Measurements from ENCODE around the gene KRTAP17-1. TPM values are rescaled to one million over a fixed set of nuclear protein-coding genes. Genes with fewer than 3 reads are reported as not detected.

KRTAP17-1 gene
- total RNA-seq, 2 donors from 2014 or later, result not detected

GRCh38 chr17:41340494-41340893 lies 25.0 kb upstream of the KRTAP17-1 start:
- DNase-seq (ENCODE audit: low spot score) (no peak), ATAC-seq (no peak)
- Mint-ChIP-seq H3K4me1 (ENCODE audit: low read depth in 2 of 2) (peaks cover 28 to 34% of the 10 kb centered on the region in 2 donors), H3K27me3 (peaks cover 5 to 16% of the 10 kb centered on the region in 2 donors), H3K36me3 (peaks cover 13% of the 10 kb centered on the region), H3K9me3 (peaks cover 5% of the 10 kb centered on the region), H3K4me3 (peak overlapping the region; percentile 8), H3K27ac (no peak overlapping the region)

GRCh38 chr17:41339571-41340172 lies 24.2 kb upstream of the KRTAP17-1 start:
- ATAC-seq, result no peak
- H3K27me3 Mint-ChIP-seq, result peaks cover 5 to 16% of the 10 kb centered on the region in 2 donors
- H3K4me1 Mint-ChIP-seq (ENCODE audit: low read depth in 2 of 2), result peaks cover 33 to 34% of the 10 kb centered on the region in 2 donors
- H3K9me3 Mint-ChIP-seq, result peaks cover 5% of the 10 kb centered on the region
- peaks cover 13% of the 10 kb centered on the region for H3K36me3 Mint-ChIP-seq
- H3K4me3 Mint-ChIP-seq, result peak overlapping the region; percentile 31
- DNase-seq (ENCODE audit: low spot score), result no peak
- H3K27ac Mint-ChIP-seq, result no peak overlapping the region

- H3K36me3 Mint-ChIP-seq, result peaks cover 13% of the 10 kb centered on the region
- H3K27ac Mint-ChIP-seq, result no peak overlapping the region
- peaks cover 34 to 36% of the 10 kb centered on the region in 2 donors for H3K4me1 Mint-ChIP-seq (ENCODE audit: low read depth in 2 of 2)
- peaks cover 5 to 16% of the 10 kb centered on the region in 2 donors for H3K27me3 Mint-ChIP-seq
- DNase-seq (ENCODE audit: low spot score) (no peak), ATAC-seq (no peak)
- H3K4me3 Mint-ChIP-seq, result peak overlapping the region; percentile 31
- H3K9me3 Mint-ChIP-seq, result peaks cover 5% of the 10 kb centered on the region
Observed at GRCh38 chr17:41338961-41339485, 23.5 kb upstream of the KRTAP17-1 start.

- H3K36me3 Mint-ChIP-seq, result no peaks in the 10 kb centered on the region
- H3K9me3 Mint-ChIP-seq, result no peaks in the 10 kb centered on the region
- H3K27me3 Mint-ChIP-seq, result peaks cover 5 to 9% of the 10 kb centered on the region in 2 donors
- H3K4me3 Mint-ChIP-seq, result no peak overlapping the region
- H3K27ac Mint-ChIP-seq, result no peak overlapping the region
- DNase-seq (ENCODE audit: low spot score), result no peak
- H3K4me1 Mint-ChIP-seq (ENCODE audit: low read depth in 2 of 2), result peaks cover 22 to 28% of the 10 kb centered on the region in 2 donors
- no peak for ATAC-seq
Observed at GRCh38 chr17:41335747-41336146, 20.2 kb upstream of the KRTAP17-1 start.

GRCh38 chr17:41334385-41335305 lies 19.1 kb upstream of the KRTAP17-1 start:
- Mint-ChIP-seq H3K4me1 (ENCODE audit: low read depth in 2 of 2) (peaks cover 11 to 20% of the 10 kb centered on the region in 2 donors), H3K36me3 (no peaks in the 10 kb centered on the region), H3K4me3 (no peak overlapping the region)

GRCh38 chr17:41333836-41334235 lies 18.3 kb upstream of the KRTAP17-1 start:
- no peaks in the 10 kb centered on the region for H3K27me3 Mint-ChIP-seq
- H3K36me3 Mint-ChIP-seq, result no peaks in the 10 kb centered on the region
- peaks cover 3 to 12% of the 10 kb centered on the region in 2 donors for H3K4me1 Mint-ChIP-seq (ENCODE audit: low read depth in 2 of 2)
- no peak overlapping the region for H3K4me3 Mint-ChIP-seq
- ATAC-seq (no peak), DNase-seq (ENCODE audit: low spot score) (no peak)
- H3K27ac Mint-ChIP-seq, result no peak overlapping the region
- H3K9me3 Mint-ChIP-seq, result no peaks in the 10 kb centered on the region

More at GRCh38 chr17:41334385-41335305, 19.1 kb upstream of the KRTAP17-1 start:
- peaks cover 0 to 3% of the 10 kb centered on the region in 2 donors for H3K27me3 Mint-ChIP-seq
- H3K27ac Mint-ChIP-seq, result no peak overlapping the region
- H3K9me3 Mint-ChIP-seq, result no peaks in the 10 kb centered on the region
- ATAC-seq, result no peak
- no peak for DNase-seq (ENCODE audit: low spot score)

GRCh38 chr17:41333098-41333497 lies 17.6 kb upstream of the KRTAP17-1 start:
- no peak overlapping the region for H3K27ac Mint-ChIP-seq
- DNase-seq (ENCODE audit: low spot score) (no peak), ATAC-seq (no peak)
- no peaks in the 10 kb centered on the region for H3K36me3 Mint-ChIP-seq
- H3K27me3 Mint-ChIP-seq, result no peaks in the 10 kb centered on the region
- no peak overlapping the region for H3K4me3 Mint-ChIP-seq
- H3K9me3 Mint-ChIP-seq, result no peaks in the 10 kb centered on the region
- H3K4me1 Mint-ChIP-seq (ENCODE audit: low read depth in 2 of 2), result peaks cover 0 to 12% of the 10 kb centered on the region in 2 donors

- no peak for DNase-seq (ENCODE audit: low spot score)
- no peaks in the 10 kb centered on the region for H3K36me3 Mint-ChIP-seq
- H3K4me1 Mint-ChIP-seq (ENCODE audit: low read depth in 2 of 2), result peaks cover 0 to 12% of the 10 kb centered on the region in 2 donors
- H3K27me3 Mint-ChIP-seq, result no peaks in the 10 kb centered on the region
- ATAC-seq, result no peak
- H3K27ac Mint-ChIP-seq, result no peak overlapping the region
- no peaks in the 10 kb centered on the region for H3K9me3 Mint-ChIP-seq
- no peak overlapping the region for H3K4me3 Mint-ChIP-seq
Observed at GRCh38 chr17:41332239-41332638, 16.7 kb upstream of the KRTAP17-1 start.

- Mint-ChIP-seq H3K27ac (no peak overlapping the region), H3K4me3 (no peak overlapping the region), H3K9me3 (no peaks in the 10 kb centered on the region), H3K4me1 (ENCODE audit: low read depth in 2 of 2) (peaks cover 0 to 12% of the 10 kb centered on the region in 2 donors), H3K36me3 (no peaks in the 10 kb centered on the region), H3K27me3 (no peaks in the 10 kb centered on the region)
- DNase-seq (ENCODE audit: low spot score) (no peak), ATAC-seq (no peak)
Observed at GRCh38 chr17:41331606-41332005, 16.1 kb upstream of the KRTAP17-1 start.

GRCh38 chr17:41329279-41329948 lies 13.9 kb upstream of the KRTAP17-1 start:
- H3K4me1 Mint-ChIP-seq (ENCODE audit: low read depth in 2 of 2), result peaks cover 0 to 6% of the 10 kb centered on the region in 2 donors

GRCh38 chr17:41328207-41328606 lies 12.7 kb upstream of the KRTAP17-1 start:
- no peaks in the 10 kb centered on the region for H3K4me1 Mint-ChIP-seq (ENCODE audit: low read depth in 2 of 2)
- H3K27me3 Mint-ChIP-seq, result no peaks in the 10 kb centered on the region
- H3K4me3 Mint-ChIP-seq, result no peak overlapping the region
- no peaks in the 10 kb centered on the region for H3K9me3 Mint-ChIP-seq
- H3K36me3 Mint-ChIP-seq, result no peaks in the 10 kb centered on the region
- no peak for DNase-seq (ENCODE audit: low spot score)
- ATAC-seq, result no peak
- no peak overlapping the region for H3K27ac Mint-ChIP-seq

More at GRCh38 chr17:41329279-41329948, 13.9 kb upstream of the KRTAP17-1 start:
- Mint-ChIP-seq H3K36me3 (no peaks in the 10 kb centered on the region), H3K27me3 (no peaks in the 10 kb centered on the region), H3K9me3 (no peaks in the 10 kb centered on the region), H3K27ac (no peak overlapping the region), H3K4me3 (no peak overlapping the region)
- ATAC-seq, result no peak
- no peak for DNase-seq (ENCODE audit: low spot score)

- DNase-seq (ENCODE audit: low spot score) (no peak), ATAC-seq (no peak)
- H3K36me3 Mint-ChIP-seq, result no peaks in the 10 kb centered on the region
- no peaks in the 10 kb centered on the region for H3K4me1 Mint-ChIP-seq (ENCODE audit: low read depth in 2 of 2)
- H3K27me3 Mint-ChIP-seq, result no peaks in the 10 kb centered on the region
- H3K4me3 Mint-ChIP-seq, result no peak overlapping the region
- no peaks in the 10 kb centered on the region for H3K9me3 Mint-ChIP-seq
- no peak overlapping the region for H3K27ac Mint-ChIP-seq
Observed at GRCh38 chr17:41327411-41328120, 12.1 kb upstream of the KRTAP17-1 start.
